CD4-positive, alpha-beta memory T cell (primary cell): ENCODE results near the gene BAHCC1. TPM values are rescaled to one million over a fixed set of nuclear protein-coding genes. Genes with fewer than 3 reads are reported as not detected.

Experiments
- CTCF ChIA-PET: fragments of 350-600 bp; sonication (Branson Sonifier 250); formaldehyde crosslinking; loops from one replicate; lab custom pipeline; 2021; ENCODE audit warnings: inconsistent platforms; ENCODE audit not compliant: partially characterized antibody; lab: Charles Lee
- POLR2A ChIA-PET: fragments of 350-600 bp; sonication (Branson Sonifier 250); formaldehyde crosslinking; loops from one replicate; lab custom pipeline; 2021; ENCODE audit not compliant: partially characterized antibody; lab: Charles Lee
- DNase-seq, 5 donors: peaks; one replicate each; pipeline versions ENCODE4 v3.0.0 to v3.0.0-alpha.2; 2020 to 2022; ENCODE audit warnings: mixed read lengths in 1 of 5
- H3K27ac ChIP-seq: one replicate; pipeline ENCODE4 v1.7.0; 2013; ENCODE audit warnings: low read depth, low read length
- H3K27me3 ChIP-seq: 2 replicates; pipeline ENCODE4 v1.7.0; 2013; ENCODE audit warnings: mild to moderate bottlenecking, low read length, moderate library complexity; ENCODE audit not compliant: insufficient read depth
- H3K36me3 ChIP-seq: 2 replicates; pipeline ENCODE4 v1.7.0; 2013; ENCODE audit warnings: mild to moderate bottlenecking, low read length, moderate library complexity; ENCODE audit not compliant: insufficient read depth
- H3K4me1 ChIP-seq: 2 replicates; pipeline ENCODE4 v1.7.0; 2013; ENCODE audit warnings: mild to moderate bottlenecking, low read length, moderate library complexity; ENCODE audit not compliant: insufficient read depth
- H3K4me3 ChIP-seq, 2 donors: one replicate each; pipeline ENCODE4 v1.7.0; 2013; ENCODE audit warnings: low read length in 2 of 2, mild to moderate bottlenecking in 1 of 2
- H3K9me3 ChIP-seq, 2 donors: one replicate each; pipeline ENCODE4 v1.7.0; 2013; ENCODE audit warnings: low read length in 2 of 2, control low read depth in 1 of 2; ENCODE audit not compliant: control insufficient read depth in 1 of 2
- H3K27ac Mint-ChIP-seq, 7 donors: one replicate each; pipeline ENCODE4 v1.8.0; 2020 to 2021; ENCODE audit warnings: mixed read lengths in 7 of 7, mild to moderate bottlenecking in 6 of 7, inconsistent platforms in 3 of 7, moderate library complexity in 3 of 7
- H3K27me3 Mint-ChIP-seq, 2 donors: one replicate each; pipeline ENCODE4 v1.8.0; 2020 to 2021; ENCODE audit warnings: mixed read lengths in 2 of 2
- H3K36me3 Mint-ChIP-seq, 2 donors: one replicate each; pipeline ENCODE4 v1.8.0; 2020 to 2021; ENCODE audit warnings: mixed read lengths in 2 of 2, inconsistent platforms in 1 of 2, mild to moderate bottlenecking in 1 of 2
- H3K4me1 Mint-ChIP-seq, 4 donors: one replicate each; pipeline ENCODE4 v1.8.0; 2020 to 2021; ENCODE audit warnings: mixed read lengths in 4 of 4, mild to moderate bottlenecking in 1 of 4
- H3K4me3 Mint-ChIP-seq, 8 donors: one replicate each; pipeline ENCODE4 v1.8.0; 2020 to 2021; ENCODE audit warnings: mixed read lengths in 8 of 8, mild to moderate bottlenecking in 7 of 8, moderate library complexity in 6 of 8, inconsistent platforms in 3 of 8
- H3K9me3 Mint-ChIP-seq, 8 donors: one replicate each; pipeline ENCODE4 v1.8.0; 2020 to 2021; ENCODE audit warnings: mixed read lengths in 8 of 8, mild to moderate bottlenecking in 5 of 8, inconsistent platforms in 3 of 8, moderate library complexity in 1 of 8
- intact Hi-C: fragments of 100-400 bp; cut with micrococcal nuclease; formaldehyde crosslinking; loops from one replicate; pipeline ENCODE4 v1.15.1; 2023
- polyA plus RNA-seq, 2 donors: library from polyadenylated mRNA; unstranded; fragments of 300-500 nt; fragmentation: Illumina TruSeq; gene quantifications; one replicate each; pipeline ENCODE4 v1.2.3, GENCODE V29; 2021
- total RNA-seq, 2 experiments: library from RNA; stranded (reverse); gene quantifications; one replicate each; pipeline ENCODE4 v1.2.3, GENCODE V29; 2021

The BAHCC1 gene
- total and polyA plus RNA-seq, 4 experiments from 2014 or later = not detected

DNA sequence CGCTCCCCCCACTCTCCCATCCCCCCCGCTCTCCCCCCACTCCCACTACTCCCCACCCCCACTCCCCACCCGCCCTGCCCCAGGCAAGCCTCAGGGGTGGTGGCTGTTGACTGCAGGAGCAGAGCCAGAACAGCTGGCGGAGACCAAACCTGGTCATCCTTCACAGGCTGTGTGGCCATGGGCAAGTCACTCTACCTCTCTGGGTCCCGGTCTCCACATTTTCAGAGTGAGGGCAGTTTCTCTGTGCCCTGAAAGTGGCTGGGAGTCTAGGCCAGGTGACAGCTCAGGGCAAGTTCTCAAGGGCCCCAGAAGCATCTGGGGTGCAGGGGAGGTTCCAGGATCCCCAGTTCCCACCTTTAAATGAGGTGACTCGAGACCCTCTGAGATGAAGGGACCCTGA lies 15.1 kb upstream of the BAHCC1 start:
- Histone ChIP-seq H3K27ac (no peak overlapping the region), H3K36me3 (no peaks in the 10 kb centered on the region), H3K27me3 (peaks cover 2% of the 10 kb centered on the region), H3K9me3 (no peaks in the 10 kb centered on the region), H3K4me1 (no peaks in the 10 kb centered on the region), H3K4me3 (no peak overlapping the region)
- H3K36me3 Mint-ChIP-seq = no peaks in the 10 kb centered on the region
- H3K27me3 Mint-ChIP-seq = peaks cover 12 to 18% of the 10 kb centered on the region in 2 donors
- H3K9me3 Mint-ChIP-seq = no peaks in the 10 kb centered on the region
- DNase-seq = no peak
- no peak overlapping the region for H3K4me3 Mint-ChIP-seq
- H3K4me1 Mint-ChIP-seq = no peaks in the 10 kb centered on the region
- H3K27ac Mint-ChIP-seq = no peak overlapping the region
- CTCF ChIA-PET = no interaction called here
- POLR2A ChIA-PET = no interaction called here
- intact Hi-C loops = no loop called here

DNA sequence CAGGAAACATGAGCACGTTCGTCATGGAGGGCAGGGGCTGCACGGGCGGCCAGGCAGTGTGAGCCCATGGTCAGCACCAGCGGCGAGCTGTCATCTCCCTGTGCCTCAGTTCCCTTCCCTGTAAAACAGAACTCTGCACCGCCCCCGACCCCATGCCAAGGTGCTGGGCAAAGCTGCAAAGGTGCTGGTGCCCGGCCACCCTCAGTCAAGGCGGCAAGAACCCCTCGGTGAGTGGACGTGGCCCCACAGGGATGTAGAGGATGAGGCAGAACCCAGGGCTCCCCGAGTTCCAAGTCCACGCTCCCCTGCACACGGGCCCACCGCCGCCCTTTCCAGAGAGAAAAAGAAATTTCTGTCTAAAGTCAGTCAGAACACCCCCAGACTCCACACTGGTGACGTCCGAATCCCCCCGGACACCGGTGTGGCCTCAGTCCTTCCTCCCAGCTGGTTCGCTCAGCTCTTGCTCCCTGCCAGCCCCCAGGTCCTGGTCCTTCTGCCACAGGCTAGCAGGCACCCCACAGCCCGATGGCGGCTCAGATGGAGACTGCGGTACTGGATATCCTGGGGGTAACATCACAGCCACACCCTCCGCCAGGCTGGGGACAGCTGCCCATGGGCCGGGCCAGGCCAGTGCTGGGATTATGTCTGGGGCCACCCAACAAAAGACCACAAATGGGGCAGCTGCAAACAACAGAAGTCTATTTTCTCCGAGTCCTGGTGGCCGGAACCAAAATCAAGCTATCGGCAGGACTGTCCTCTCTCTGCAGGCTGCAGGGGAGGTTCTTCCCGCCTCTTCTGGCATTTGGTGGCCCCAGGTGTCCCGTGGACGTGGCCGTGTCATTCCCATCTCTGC lies 14.4 kb upstream of the BAHCC1 start:
- no peaks in the 10 kb centered on the region for H3K9me3 ChIP-seq
- intact Hi-C loops = no loop called here
- H3K27ac Mint-ChIP-seq = no peak overlapping the region
- no peaks in the 10 kb centered on the region for H3K9me3 Mint-ChIP-seq
- H3K36me3 ChIP-seq = no peaks in the 10 kb centered on the region
- H3K4me1 ChIP-seq = no peaks in the 10 kb centered on the region
- H3K27me3 ChIP-seq = peaks cover 7% of the 10 kb centered on the region
- no peak for DNase-seq
- POLR2A ChIA-PET = no interaction called here
- no peaks in the 10 kb centered on the region for H3K4me1 Mint-ChIP-seq
- H3K27me3 Mint-ChIP-seq = peaks cover 20 to 26% of the 10 kb centered on the region in 2 donors
- no peak overlapping the region for H3K4me3 ChIP-seq
- no peak overlapping the region for H3K27ac ChIP-seq
- H3K36me3 Mint-ChIP-seq = no peaks in the 10 kb centered on the region
- CTCF ChIA-PET = no interaction called here
- no peak overlapping the region for H3K4me3 Mint-ChIP-seq

DNA sequence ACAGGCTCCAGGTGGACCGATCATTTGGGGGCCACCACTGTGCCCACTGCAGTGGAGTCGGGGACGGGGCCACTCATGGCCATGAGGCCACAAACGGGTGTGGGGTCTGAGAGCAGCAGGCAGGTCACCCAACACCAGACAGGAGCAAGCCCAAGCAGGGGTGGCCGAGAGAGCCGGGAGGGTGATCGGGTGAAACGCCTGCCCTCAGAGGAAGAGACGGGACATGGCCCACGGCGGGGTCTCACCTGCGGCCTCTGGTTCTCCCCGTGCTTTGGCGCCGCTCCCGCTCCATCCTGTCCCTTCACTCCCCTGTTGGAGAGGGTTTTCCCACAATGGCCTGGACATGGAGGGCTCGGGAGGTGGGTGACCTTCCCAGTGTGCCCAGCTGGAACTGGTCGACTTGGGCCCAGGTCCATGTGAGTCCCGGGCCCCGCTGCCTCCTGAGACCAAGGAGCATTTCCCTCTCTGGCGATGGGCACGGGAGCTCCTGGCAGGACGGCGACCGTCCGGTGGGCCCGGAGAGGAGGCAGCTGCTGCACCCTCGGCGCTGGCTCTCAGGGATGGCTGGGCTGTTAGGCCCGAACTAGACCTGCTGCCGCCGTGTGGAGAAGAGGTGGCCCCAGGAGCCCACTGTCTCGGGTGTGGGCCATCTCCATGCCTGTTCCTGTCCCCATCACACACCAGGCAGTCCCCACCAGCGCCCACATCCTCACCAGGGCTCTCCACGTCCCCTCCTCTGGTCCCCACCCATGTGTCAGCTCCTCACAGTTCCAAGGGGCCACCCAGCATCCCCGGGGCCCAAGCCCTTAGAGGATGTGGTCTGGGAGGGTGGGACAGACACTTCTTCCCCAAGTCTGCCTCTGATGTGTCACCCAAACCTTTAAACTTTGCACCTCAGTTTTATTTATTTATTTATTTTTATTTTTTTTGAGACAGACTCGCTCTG lies 13.4 kb upstream of the BAHCC1 start:
- H3K36me3 Mint-ChIP-seq = no peaks in the 10 kb centered on the region
- no peak overlapping the region for H3K27ac ChIP-seq
- CTCF ChIA-PET = no interaction called here
- no peak overlapping the region for H3K4me3 ChIP-seq
- H3K27me3 ChIP-seq = peaks cover 13% of the 10 kb centered on the region
- peaks cover 24 to 26% of the 10 kb centered on the region in 2 donors for H3K27me3 Mint-ChIP-seq
- H3K9me3 ChIP-seq = no peaks in the 10 kb centered on the region
- intact Hi-C loops = no loop called here
- H3K4me1 Mint-ChIP-seq = no peaks in the 10 kb centered on the region
- H3K9me3 Mint-ChIP-seq = no peaks in the 10 kb centered on the region
- POLR2A ChIA-PET = no interaction called here
- no peaks in the 10 kb centered on the region for H3K36me3 ChIP-seq
- H3K4me3 Mint-ChIP-seq = no peak overlapping the region
- no peak for DNase-seq
- no peaks in the 10 kb centered on the region for H3K4me1 ChIP-seq
- no peak overlapping the region for H3K27ac Mint-ChIP-seq

DNA sequence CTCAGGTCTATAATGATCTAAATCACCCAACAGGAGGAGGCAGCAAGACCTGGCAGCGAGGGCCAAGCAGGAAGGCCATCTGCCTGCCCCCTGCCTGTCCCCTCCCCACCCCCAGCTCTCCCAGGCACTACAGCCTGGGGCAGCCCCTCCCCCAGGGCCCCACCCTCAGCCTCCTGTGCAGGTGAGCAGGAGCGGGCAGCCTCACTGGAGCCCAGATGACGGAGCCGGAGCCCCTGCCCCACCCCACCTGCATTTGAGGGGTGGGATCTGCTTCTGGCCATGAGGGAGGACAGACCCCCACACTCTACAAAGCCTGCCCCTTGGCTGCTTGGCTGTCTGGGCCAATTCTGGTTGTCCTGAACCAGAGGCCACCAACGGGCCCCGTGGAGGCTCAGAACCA lies 12.4 kb upstream of the BAHCC1 start:
- Histone ChIP-seq H3K4me3 (no peak overlapping the region), H3K27ac (no peak overlapping the region), H3K9me3 (no peaks in the 10 kb centered on the region), H3K27me3 (peaks cover 13% of the 10 kb centered on the region), H3K36me3 (no peaks in the 10 kb centered on the region), H3K4me1 (peaks cover 7% of the 10 kb centered on the region)
- Mint-ChIP-seq H3K36me3 (no peaks in the 10 kb centered on the region), H3K9me3 (no peaks in the 10 kb centered on the region), H3K27ac (no peak overlapping the region), H3K4me3 (no peak overlapping the region), H3K27me3 (peaks cover 26 to 27% of the 10 kb centered on the region in 2 donors), H3K4me1 (no peaks in the 10 kb centered on the region)
- DNase-seq = no peak
- ChIA-PET CTCF (no interaction called here), POLR2A (no interaction called here)
- intact Hi-C loops = no loop called here

DNA sequence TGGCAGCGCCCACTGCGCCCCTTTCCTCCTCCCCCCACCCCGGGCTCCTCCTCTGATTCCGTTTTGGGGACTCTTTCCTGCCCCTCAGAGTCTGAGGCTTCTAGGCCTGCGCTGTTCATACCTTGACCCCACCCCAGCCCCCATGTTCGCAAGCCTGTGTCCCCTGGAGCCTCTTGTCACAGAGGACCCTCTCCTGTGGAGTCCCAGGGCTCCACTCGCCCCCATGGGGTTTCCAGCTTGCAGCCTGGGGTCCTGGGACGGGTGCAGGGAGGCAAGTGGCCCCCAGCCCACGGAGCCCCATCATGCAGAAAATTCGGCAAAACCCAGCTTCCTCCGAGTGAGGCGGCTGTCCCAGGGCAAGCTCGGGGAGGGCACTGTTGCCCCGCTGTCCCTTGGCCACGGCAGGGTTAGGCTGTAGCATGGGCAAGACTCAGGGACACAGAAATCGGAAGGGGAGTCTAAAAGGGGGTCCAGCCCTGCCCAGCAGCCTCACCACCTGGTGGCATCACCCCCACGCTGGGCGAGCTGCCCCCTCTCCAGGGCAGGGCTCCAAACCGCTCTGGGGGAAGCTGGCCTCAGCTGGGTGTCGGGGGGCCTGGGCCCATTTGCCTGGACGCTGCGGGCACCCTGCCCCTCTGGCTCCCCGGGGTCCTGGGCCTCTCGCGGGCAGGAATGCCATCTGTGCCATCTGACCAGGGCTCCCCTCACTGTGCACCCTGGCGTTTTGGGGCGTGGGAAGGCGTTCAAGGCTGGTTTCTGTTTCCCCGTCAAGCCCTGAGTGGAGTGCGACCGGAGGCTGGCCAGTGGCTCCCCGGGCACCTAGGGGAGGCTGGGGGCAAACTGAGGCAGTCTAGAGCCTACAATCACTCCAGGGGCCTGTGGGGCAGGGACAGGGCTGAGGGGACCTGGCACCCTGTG lies 11.5 kb upstream of the BAHCC1 start:
- H3K27me3 Mint-ChIP-seq = peaks cover 26 to 33% of the 10 kb centered on the region in 2 donors
- no peak overlapping the region for H3K27ac Mint-ChIP-seq
- CTCF ChIA-PET = no interaction called here
- intact Hi-C loops = no loop called here
- POLR2A ChIA-PET = interaction anchor here (1.3 kb wide), 1 partner anchor 13 kb away, joined by 3 read pairs; no protein-coding TSS in a partner anchor
- H3K9me3 Mint-ChIP-seq = no peaks in the 10 kb centered on the region
- Histone ChIP-seq H3K36me3 (no peaks in the 10 kb centered on the region), H3K27me3 (peaks cover 16% of the 10 kb centered on the region), H3K4me1 (peaks cover 7% of the 10 kb centered on the region), H3K9me3 (no peaks in the 10 kb centered on the region), H3K4me3 (no peak overlapping the region), H3K27ac (no peak overlapping the region)
- H3K4me1 Mint-ChIP-seq = no peaks in the 10 kb centered on the region
- H3K4me3 Mint-ChIP-seq = no peak overlapping the region
- H3K36me3 Mint-ChIP-seq = no peaks in the 10 kb centered on the region
- no peak for DNase-seq

DNA sequence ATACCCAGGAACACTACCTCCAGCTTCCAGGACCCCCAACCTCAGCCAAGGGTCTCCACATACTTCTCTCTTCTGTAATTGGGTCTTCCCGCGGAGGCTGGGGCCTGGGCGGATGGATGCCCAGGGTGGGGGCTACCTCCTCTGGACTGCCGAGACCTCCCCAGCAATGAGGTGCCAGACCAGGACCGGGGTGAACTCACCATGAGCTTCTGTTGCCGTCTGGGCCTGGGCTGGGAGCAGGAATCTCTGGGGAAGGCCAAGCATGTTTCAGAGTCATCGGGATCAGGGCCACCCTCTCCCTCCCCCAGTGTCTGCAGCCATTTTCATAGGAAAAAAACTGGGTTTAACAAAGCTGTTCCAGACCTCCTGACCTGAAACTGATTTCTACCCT lies 10.3 kb upstream of the BAHCC1 start:
- H3K27ac Mint-ChIP-seq = no peak overlapping the region

More for the DNA sequence above, 10.3 kb upstream of the BAHCC1 start:
- no peak for DNase-seq
- POLR2A ChIA-PET = interaction anchor here (1.3 kb wide), 1 partner anchor 11 kb away, joined by 3 read pairs; no protein-coding TSS in a partner anchor
- Mint-ChIP-seq H3K4me1 (no peaks in the 10 kb centered on the region), H3K4me3 (no peak overlapping the region), H3K9me3 (no peaks in the 10 kb centered on the region), H3K36me3 (no peaks in the 10 kb centered on the region), H3K27me3 (peaks cover 29 to 39% of the 10 kb centered on the region in 2 donors)
- no peak overlapping the region for H3K4me3 ChIP-seq
- intact Hi-C loops = no loop called here
- CTCF ChIA-PET = no interaction called here
- peaks cover 7% of the 10 kb centered on the region for H3K4me1 ChIP-seq
- H3K27me3 ChIP-seq = peaks cover 17% of the 10 kb centered on the region
- no peaks in the 10 kb centered on the region for H3K36me3 ChIP-seq
- H3K9me3 ChIP-seq = no peaks in the 10 kb centered on the region
- H3K27ac ChIP-seq = no peak overlapping the region
